Kidney (tissue), 14 donors: ENCODE results near the gene GCG. TPM values are rescaled to one million over a fixed set of nuclear protein-coding genes. Genes with fewer than 3 reads are reported as not detected.

Experiments used
- DNase-seq, 5 donors: peaks; one replicate each; pipeline ENCODE4 v3.0.0-alpha.2; 2013 to 2020
- FAIRE-seq: peaks from 2 replicates; lab custom pipeline; 2012; peaks lifted over from hg19 to GRCh38; lab: Jason Lieb, UNC
- H3K27ac ChIP-seq, 2 donors: one replicate each; pipeline ENCODE4 v1.7.0; 2013; ENCODE audit warnings: low read depth in 2 of 2, low read length in 2 of 2, inconsistent platforms in 1 of 2
- H3K27me3 ChIP-seq: one replicate; pipeline ENCODE4 v1.7.1; 2013; ENCODE audit warnings: low read length, inconsistent platforms; ENCODE audit not compliant: control insufficient read depth, insufficient read depth
- H3K36me3 ChIP-seq, 3 donors: one replicate each; pipeline versions ENCODE4 v1.7.0 to v1.7.1; 2013; ENCODE audit warnings: low read length in 3 of 3, control low read depth in 1 of 3, inconsistent platforms in 1 of 3; ENCODE audit not compliant: insufficient read depth in 3 of 3, control insufficient read depth in 2 of 3
- H3K4me1 ChIP-seq, 3 donors: one replicate each; pipeline versions ENCODE4 v1.7.0 to v1.7.1; 2013; ENCODE audit warnings: low read length in 3 of 3, inconsistent platforms in 1 of 3, low read depth in 1 of 3; ENCODE audit not compliant: control insufficient read depth in 2 of 3, insufficient read depth in 2 of 3
- H3K4me3 ChIP-seq, 3 donors: one replicate each; pipeline versions ENCODE4 v1.7.0 to v1.8.1; 2013; ENCODE audit warnings: low read length in 3 of 3, control low read depth in 1 of 3, inconsistent platforms in 1 of 3
- H3K9ac ChIP-seq, 3 donors: one replicate each; pipeline versions ENCODE4 v1.7.0 to v1.7.1; 2013; ENCODE audit warnings: low read length in 3 of 3, control low read depth in 1 of 3, inconsistent platforms in 1 of 3
- H3K9me3 ChIP-seq, 3 donors: one replicate each; pipeline versions ENCODE4 v1.7.0 to v1.7.1; 2013; ENCODE audit warnings: low read length in 3 of 3, control low read depth in 1 of 3, inconsistent platforms in 1 of 3; ENCODE audit not compliant: control insufficient read depth in 2 of 3, insufficient read depth in 1 of 3
- CTCF ChIP-seq: IDR thresholded peaks from 3 replicates; pipeline ENCODE4 v1.5.1; 2012; ENCODE audit warnings: mild to moderate bottlenecking, moderate library complexity, borderline replicate concordance; ENCODE audit not compliant: insufficient read depth; ENCODE audit errors: extremely low read depth
- intact Hi-C: fragments of 100-400 bp; cut with DNase I; formaldehyde crosslinking; loops from one replicate; pipeline ENCODE4 v1.11.1; 2022
- polyA plus RNA-seq: library from polyadenylated mRNA; stranded (reverse); fragments of 350-450 nt; fragmentation: Illumina TruSeq; extraction: RNeasy Lipid Tissue Mini Kit (QIAGEN cat#74804); gene quantifications from one replicate; pipeline ENCODE4 v1.2.3, GENCODE V29; 2014; ENCODE audit warnings: low read depth, low replicate concordance; ENCODE audit not compliant: insufficient read depth
- total RNA-seq: library from RNA; stranded (reverse); fragmentation: NEBNext Ultra II Directional; extraction: Animal tissue kit (Norgen Biotek cat#: 25700); gene quantifications from one replicate; pipeline ENCODE4 v1.2.1, GENCODE V29; 2021
- donor health status: control.
- donor health status: control.
- donor health status: control.
- donor health status: control.
- donor health status: control.
- donor health status: DM: yes; HTN: yes; CAD: no.
- donor health status: Normal renal cell carcinoma (clear cell type).

Gene GCG
- total and polyA plus RNA-seq, 2 donors from 2014 or later, result not detected

- TF ChIP-seq CTCF, result no peak
- Histone ChIP-seq H3K36me3 (no peaks in the 10 kb centered on the region), H3K9me3 (no peaks in the 10 kb centered on the region), H3K9ac (no peak overlapping the region), H3K4me1 (no peaks in the 10 kb centered on the region), H3K4me3 (no peak overlapping the region), H3K27ac (no peak overlapping the region), H3K27me3 (no peaks in the 10 kb centered on the region)
- no peak for DNase-seq
- intact Hi-C loops, result no loop called here
- FAIRE-seq, result no peak
Measured at GRCh38 chr2:162198239-162198638, 46.2 kb upstream of the GCG start.

GRCh38 chr2:162197069-162197825 lies 45.2 kb upstream of the GCG start:
- FAIRE-seq, result no peak
- H3K9me3 ChIP-seq, result no peaks in the 10 kb centered on the region

GRCh38 chr2:162196638-162197037 lies 44.6 kb upstream of the GCG start:
- Histone ChIP-seq H3K27me3 (no peaks in the 10 kb centered on the region), H3K27ac (no peak overlapping the region), H3K9ac (no peak overlapping the region), H3K4me1 (no peaks in the 10 kb centered on the region), H3K4me3 (no peak overlapping the region), H3K36me3 (no peaks in the 10 kb centered on the region), H3K9me3 (no peaks in the 10 kb centered on the region)
- intact Hi-C loops, result no loop called here
- TF ChIP-seq CTCF, result no peak
- no peak for FAIRE-seq
- DNase-seq, result no peak

More at GRCh38 chr2:162197069-162197825, 45.2 kb upstream of the GCG start:
- no peak for TF ChIP-seq CTCF
- Histone ChIP-seq H3K36me3 (no peaks in the 10 kb centered on the region), H3K27ac (no peak overlapping the region), H3K9ac (no peak overlapping the region), H3K4me1 (no peaks in the 10 kb centered on the region), H3K27me3 (no peaks in the 10 kb centered on the region), H3K4me3 (no peak overlapping the region)
- intact Hi-C loops, result no loop called here
- no peak for DNase-seq
